ENCODE data around the gene ARHGAP19.
"Not testable (repeated sequence)": the region's sequence is repeated elsewhere in the genome, so short reads cannot be mapped to it uniquely, and the experiment has no call there.

The ARHGAP19 gene

GRCh38 chr10:97279121-97279815 lies 13.2 kb downstream of the ARHGAP19 start:
- DNase-seq (ENCODE audit: low read depth, low spot score) = peak; percentile 26

- DNase-seq (ENCODE audit: low read depth, low spot score) = peak; percentile 61
These were observed 13.9 kb downstream of the ARHGAP19 start for GRCh38 chr10:97278491-97278989.

- no peak for DNase-seq (ENCODE audit: low read depth, low spot score)
These were observed 14.9 kb downstream of the ARHGAP19 start for GRCh38 chr10:97277551-97277950.

GRCh38 chr10:97274828-97275227 lies 17.6 kb downstream of the ARHGAP19 start:
- DNase-seq (ENCODE audit: low read depth, low spot score) = no peak

GRCh38 chr10:97273700-97274099 lies 18.7 kb downstream of the ARHGAP19 start:
- DNase-seq (ENCODE audit: low read depth, low spot score) = no peak

- peak; percentile 12 for DNase-seq (ENCODE audit: low read depth, low spot score)
These were observed 21.8 kb downstream of the ARHGAP19 start for GRCh38 chr10:97270523-97271154.

GRCh38 chr10:97267671-97268070 lies 24.8 kb downstream of the ARHGAP19 start:
- DNase-seq (ENCODE audit: low read depth, low spot score) = no peak

- not testable (repeated sequence) for DNase-seq (ENCODE audit: low read depth, low spot score)
These were observed 27.3 kb downstream of the ARHGAP19 start for GRCh38 chr10:97265095-97265494.

GRCh38 chr10:97263971-97264370 lies 28.5 kb downstream of the ARHGAP19 start:
- no peak for DNase-seq (ENCODE audit: low read depth, low spot score)

- DNase-seq (ENCODE audit: low read depth, low spot score) = no peak
These were observed 30.8 kb downstream of the ARHGAP19 start for GRCh38 chr10:97261656-97262055.

- no peak for DNase-seq (ENCODE audit: low read depth, low spot score)
These were observed 31.3 kb downstream of the ARHGAP19 start for GRCh38 chr10:97261183-97261582.

- no peak for DNase-seq (ENCODE audit: low read depth, low spot score)
These were observed 33.3 kb downstream of the ARHGAP19 start for GRCh38 chr10:97259119-97259518.

- DNase-seq (ENCODE audit: low read depth, low spot score) = no peak
These were observed 36.1 kb downstream of the ARHGAP19 start for GRCh38 chr10:97256356-97256755.

GRCh38 chr10:97255512-97256293 lies 36.7 kb downstream of the ARHGAP19 start:
- no peak for DNase-seq (ENCODE audit: low read depth, low spot score)

GRCh38 chr10:97254694-97255093 lies 37.7 kb downstream of the ARHGAP19 start:
- DNase-seq (ENCODE audit: low read depth, low spot score) = no peak

GRCh38 chr10:97250952-97251351 lies 41.5 kb downstream of the ARHGAP19 start:
- no peak for DNase-seq (ENCODE audit: low read depth, low spot score)

- DNase-seq (ENCODE audit: low read depth, low spot score) = no peak
These were observed 48.6 kb downstream of the ARHGAP19 start for GRCh38 chr10:97243836-97244235.

- DNase-seq (ENCODE audit: low read depth, low spot score) = no peak
These were observed 53.6 kb downstream of the ARHGAP19 start for GRCh38 chr10:97238855-97239254.

GRCh38 chr10:97235353-97235752 lies 57.1 kb downstream of the ARHGAP19 start:
- DNase-seq (ENCODE audit: low read depth, low spot score) = no peak

GRCh38 chr10:97234400-97234799 lies 58.0 kb downstream of the ARHGAP19 start:
- DNase-seq (ENCODE audit: low read depth, low spot score) = peak; percentile 54

GRCh38 chr10:97230146-97230545 lies 62.3 kb downstream of the ARHGAP19 start:
- no peak for DNase-seq (ENCODE audit: low read depth, low spot score)

- DNase-seq (ENCODE audit: low read depth, low spot score) = no peak
These were observed 63.0 kb downstream of the ARHGAP19 start for GRCh38 chr10:97229322-97230015.
